Measurements from ENCODE around the gene COG8.

DNA sequence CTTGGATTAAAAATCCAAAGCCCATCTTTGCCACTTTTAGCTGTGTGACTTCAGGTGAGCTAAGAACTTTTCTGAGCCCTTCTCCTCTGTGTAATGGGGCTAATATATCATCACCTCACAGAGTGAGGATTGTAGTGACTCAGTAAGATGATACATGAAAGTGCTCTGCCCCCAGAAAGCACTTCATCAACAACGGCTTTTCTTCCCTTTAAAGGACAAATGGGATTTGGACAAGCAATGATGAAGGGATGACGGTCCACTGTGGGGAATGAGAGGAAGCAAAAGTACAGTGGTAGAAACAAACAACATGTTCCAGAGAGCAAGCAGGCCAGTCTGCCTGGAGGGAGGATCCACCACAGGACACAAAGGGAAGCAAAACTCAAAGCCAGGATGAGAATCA is 26.5 kb upstream of the COG8 start:
- TF ChIP-seq, protein P1, sequence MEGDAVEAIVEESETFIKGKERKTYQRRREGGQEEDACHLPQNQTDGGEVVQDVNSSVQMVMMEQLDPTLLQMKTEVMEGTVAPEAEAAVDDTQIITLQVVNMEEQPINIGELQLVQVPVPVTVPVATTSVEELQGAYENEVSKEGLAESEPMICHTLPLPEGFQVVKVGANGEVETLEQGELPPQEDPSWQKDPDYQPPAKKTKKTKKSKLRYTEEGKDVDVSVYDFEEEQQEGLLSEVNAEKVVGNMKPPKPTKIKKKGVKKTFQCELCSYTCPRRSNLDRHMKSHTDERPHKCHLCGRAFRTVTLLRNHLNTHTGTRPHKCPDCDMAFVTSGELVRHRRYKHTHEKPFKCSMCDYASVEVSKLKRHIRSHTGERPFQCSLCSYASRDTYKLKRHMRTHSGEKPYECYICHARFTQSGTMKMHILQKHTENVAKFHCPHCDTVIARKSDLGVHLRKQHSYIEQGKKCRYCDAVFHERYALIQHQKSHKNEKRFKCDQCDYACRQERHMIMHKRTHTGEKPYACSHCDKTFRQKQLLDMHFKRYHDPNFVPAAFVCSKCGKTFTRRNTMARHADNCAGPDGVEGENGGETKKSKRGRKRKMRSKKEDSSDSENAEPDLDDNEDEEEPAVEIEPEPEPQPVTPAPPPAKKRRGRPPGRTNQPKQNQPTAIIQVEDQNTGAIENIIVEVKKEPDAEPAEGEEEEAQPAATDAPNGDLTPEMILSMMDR (IDR thresholded peaks at IDR 0.05; ENCODE audit: low read depth, low read length, missing input control): no peak
- TF ChIP-seq, protein P2, sequence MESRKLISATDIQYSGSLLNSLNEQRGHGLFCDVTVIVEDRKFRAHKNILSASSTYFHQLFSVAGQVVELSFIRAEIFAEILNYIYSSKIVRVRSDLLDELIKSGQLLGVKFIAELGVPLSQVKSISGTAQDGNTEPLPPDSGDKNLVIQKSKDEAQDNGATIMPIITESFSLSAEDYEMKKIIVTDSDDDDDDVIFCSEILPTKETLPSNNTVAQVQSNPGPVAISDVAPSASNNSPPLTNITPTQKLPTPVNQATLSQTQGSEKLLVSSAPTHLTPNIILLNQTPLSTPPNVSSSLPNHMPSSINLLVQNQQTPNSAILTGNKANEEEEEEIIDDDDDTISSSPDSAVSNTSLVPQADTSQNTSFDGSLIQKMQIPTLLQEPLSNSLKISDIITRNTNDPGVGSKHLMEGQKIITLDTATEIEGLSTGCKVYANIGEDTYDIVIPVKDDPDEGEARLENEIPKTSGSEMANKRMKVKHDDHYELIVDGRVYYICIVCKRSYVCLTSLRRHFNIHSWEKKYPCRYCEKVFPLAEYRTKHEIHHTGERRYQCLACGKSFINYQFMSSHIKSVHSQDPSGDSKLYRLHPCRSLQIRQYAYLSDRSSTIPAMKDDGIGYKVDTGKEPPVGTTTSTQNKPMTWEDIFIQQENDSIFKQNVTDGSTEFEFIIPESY (IDR thresholded peaks at IDR 0.05): no peak
- TF ChIP-seq TAF1 (conservative IDR thresholded peaks at IDR 0.05) (no peak), EGR1 (IDR thresholded peaks at IDR 0.05; ENCODE audit: low read depth in 2 of 2) (no peak)
